Gastrocnemius medialis (tissue), 4 donors: Measurements from ENCODE around the gene CNTD1.

ENCODE experiments used
- POLR2A ChIP-seq, 2 donors: fragments of 450-650 bp; IDR thresholded peaks; one replicate each; pipeline ENCODE4 v1.6.1; 2017; ENCODE audit warnings: antibody characterized with exemption in 2 of 2, mild to moderate bottlenecking in 2 of 2, moderate library complexity in 2 of 2
- TF ChIP-seq, protein P1 (sequence below), 5 experiments: fragments of 450-650 bp in 3 of 5; fragments of 200-600 bp in 2 of 5; sonication (generic) in 2 of 5; IDR thresholded peaks in 4 of 5; conservative IDR thresholded peaks in 1 of 5; 1 replicate in 4 of 5; 2 replicates in 1 of 5; pipeline ENCODE4 v1.5.1; 2016 to 2019; ENCODE audit warnings: antibody characterized with exemption in 5 of 5, mild to moderate bottlenecking in 3 of 5, moderate library complexity in 3 of 5

DNA sequence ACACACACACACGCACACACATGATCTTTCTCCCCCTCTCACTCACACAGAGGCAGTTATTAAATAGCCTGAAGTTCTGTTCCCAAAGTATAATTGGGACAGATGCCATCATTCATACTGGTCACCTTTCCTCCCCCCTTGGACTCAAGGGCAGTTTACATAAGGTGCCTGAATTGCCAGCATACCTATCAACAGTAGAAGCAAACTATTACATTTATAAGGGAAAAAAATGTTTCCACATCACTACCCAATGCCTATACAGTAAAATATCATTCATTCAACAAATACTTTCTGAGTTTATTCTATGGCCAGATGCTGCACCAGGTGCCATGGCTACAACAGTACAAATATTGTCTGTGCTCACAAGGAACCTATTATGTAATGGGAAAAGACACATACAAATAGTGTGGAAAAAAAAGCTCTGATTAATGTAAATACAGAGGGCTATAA, 6.3 kb downstream of the CNTD1 start:
- TF ChIP-seq, protein P1, sequence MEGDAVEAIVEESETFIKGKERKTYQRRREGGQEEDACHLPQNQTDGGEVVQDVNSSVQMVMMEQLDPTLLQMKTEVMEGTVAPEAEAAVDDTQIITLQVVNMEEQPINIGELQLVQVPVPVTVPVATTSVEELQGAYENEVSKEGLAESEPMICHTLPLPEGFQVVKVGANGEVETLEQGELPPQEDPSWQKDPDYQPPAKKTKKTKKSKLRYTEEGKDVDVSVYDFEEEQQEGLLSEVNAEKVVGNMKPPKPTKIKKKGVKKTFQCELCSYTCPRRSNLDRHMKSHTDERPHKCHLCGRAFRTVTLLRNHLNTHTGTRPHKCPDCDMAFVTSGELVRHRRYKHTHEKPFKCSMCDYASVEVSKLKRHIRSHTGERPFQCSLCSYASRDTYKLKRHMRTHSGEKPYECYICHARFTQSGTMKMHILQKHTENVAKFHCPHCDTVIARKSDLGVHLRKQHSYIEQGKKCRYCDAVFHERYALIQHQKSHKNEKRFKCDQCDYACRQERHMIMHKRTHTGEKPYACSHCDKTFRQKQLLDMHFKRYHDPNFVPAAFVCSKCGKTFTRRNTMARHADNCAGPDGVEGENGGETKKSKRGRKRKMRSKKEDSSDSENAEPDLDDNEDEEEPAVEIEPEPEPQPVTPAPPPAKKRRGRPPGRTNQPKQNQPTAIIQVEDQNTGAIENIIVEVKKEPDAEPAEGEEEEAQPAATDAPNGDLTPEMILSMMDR (IDR thresholded peaks at IDR 0.05 in 4 of 5, conservative IDR thresholded peaks at IDR 0.05 in 1 of 5) = no peak
- TF ChIP-seq POLR2A (IDR thresholded peaks at IDR 0.05) = no peak
